ENCODE results near the gene LSMEM2. TPM values are rescaled to one million over a fixed set of nuclear protein-coding genes. Genes with fewer than 3 reads are reported as not detected.

The LSMEM2 gene
- total RNA-seq, 1 donor from 2014 or later: 4.8 TPM

Other genes starting within 250 kb of the LSMEM2 start
- gene RBM5, start 190.2 kb upstream of the LSMEM2 start, total RNA-seq (ENCODE audit: insufficient read depth, low replicate concordance): 142 TPM
- 9.1 TPM for gene SEMA3F, start 123.8 kb upstream of the LSMEM2 start, total RNA-seq (ENCODE audit: insufficient read depth, low replicate concordance)
- gene GNAT1, start 87.5 kb upstream of the LSMEM2 start, total RNA-seq (ENCODE audit: insufficient read depth, low replicate concordance): not detected
- not detected for gene SLC38A3, start 73.8 kb upstream of the LSMEM2 start, total RNA-seq (ENCODE audit: insufficient read depth, low replicate concordance)
- gene GNAI2, start 42.9 kb upstream of the LSMEM2 start, total RNA-seq (ENCODE audit: insufficient read depth, low replicate concordance): 93.9 TPM
- gene SEMA3B, start 9.9 kb upstream of the LSMEM2 start, total RNA-seq (ENCODE audit: insufficient read depth, low replicate concordance): 29.4 TPM
- gene IFRD2, start 13.3 kb downstream of the LSMEM2 start, total RNA-seq (ENCODE audit: insufficient read depth, low replicate concordance): 45.3 TPM
- 7.5 TPM for gene HYAL3, start 20.3 kb downstream of the LSMEM2 start, total RNA-seq (ENCODE audit: insufficient read depth, low replicate concordance)
- gene NAA80, start 20.3 kb downstream of the LSMEM2 start, total RNA-seq (ENCODE audit: insufficient read depth, low replicate concordance): 2.2 TPM
- 2.9 TPM for gene HYAL1, start 24.5 kb downstream of the LSMEM2 start, total RNA-seq (ENCODE audit: insufficient read depth, low replicate concordance)
- 51.8 TPM for gene HYAL2, start 43.7 kb downstream of the LSMEM2 start, total RNA-seq (ENCODE audit: insufficient read depth, low replicate concordance)
- gene TUSC2, start 49.1 kb downstream of the LSMEM2 start, total RNA-seq (ENCODE audit: insufficient read depth, low replicate concordance): 18.8 TPM
- 25.8 TPM for gene RASSF1, start 61.7 kb downstream of the LSMEM2 start, total RNA-seq (ENCODE audit: insufficient read depth, low replicate concordance)
- 5.3 TPM for gene ZMYND10, start 66.6 kb downstream of the LSMEM2 start, total RNA-seq (ENCODE audit: insufficient read depth, low replicate concordance)
- gene NPRL2, start 71.7 kb downstream of the LSMEM2 start, total RNA-seq (ENCODE audit: insufficient read depth, low replicate concordance): 13.7 TPM
- gene CYB561D2, start 71.8 kb downstream of the LSMEM2 start, total RNA-seq (ENCODE audit: insufficient read depth, low replicate concordance): 15.4 TPM
- 19.7 TPM for gene TMEM115, start 80.4 kb downstream of the LSMEM2 start, total RNA-seq (ENCODE audit: insufficient read depth, low replicate concordance)
- gene CACNA2D2, start 224.5 kb downstream of the LSMEM2 start, total RNA-seq (ENCODE audit: insufficient read depth, low replicate concordance): 0.24 TPM

All from umbilical cord (tissue), 1 donor.